ENCODE measurements around the gene MDM2. TPM values are rescaled to one million over a fixed set of nuclear protein-coding genes. Genes with fewer than 3 reads are reported as not detected.
"Not testable (repeated sequence)": the region's sequence is repeated elsewhere in the genome, so short reads cannot be mapped to it uniquely, and the experiment has no call there.

MDM2 gene
- total and polyA plus RNA-seq, 2 of the 8 experiments (the other 6 are each of a cell fraction or from before 2014, with no cell fraction given) = 15.1 to 115 TPM

DNA sequence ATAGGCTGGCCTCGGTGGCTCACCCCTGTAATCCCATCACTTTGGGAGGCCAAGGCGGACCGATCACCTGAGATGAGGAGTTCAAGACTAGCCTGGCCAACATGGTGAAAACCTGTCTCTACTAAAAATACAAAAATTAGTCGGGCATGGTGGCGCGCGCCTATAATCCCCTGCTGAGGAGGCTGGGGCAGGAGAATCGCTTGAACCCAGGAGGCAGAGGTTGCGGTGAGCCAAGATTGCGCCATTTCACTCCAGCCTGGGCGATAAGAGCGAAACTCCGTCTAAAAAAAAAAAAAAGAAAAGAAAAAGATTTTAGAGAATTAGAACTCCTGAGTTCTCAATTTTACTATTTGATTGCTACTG, 2.0 kb downstream of the MDM2 start:
- not testable (repeated sequence) for H2BK20ac ChIP-seq (ENCODE audit: low read length); H4K8ac ChIP-seq (ENCODE audit: extremely low read depth, insufficient read depth, low read length); H2AK5ac ChIP-seq (ENCODE audit: low read depth, low read length); H4K20me1 ChIP-seq (replicated peaks in 1 of 2; ENCODE audit: control insufficient read depth in 1 of 2, insufficient read depth in 2 of 2, low read length in 2 of 2); H3K23ac ChIP-seq (ENCODE audit: insufficient read length); H2BK15ac ChIP-seq (ENCODE audit: low read length); H3K14ac ChIP-seq (ENCODE audit: insufficient read length); FAIRE-seq; H3K27ac ChIP-seq (ENCODE audit: low read depth, low read length); H2BK120ac ChIP-seq (replicated peaks; ENCODE audit: low read depth, low read length); H4K91ac ChIP-seq (replicated peaks; ENCODE audit: insufficient read length, low read length); H2BK12ac ChIP-seq (ENCODE audit: low read depth, low read length); H3K56ac ChIP-seq (replicated peaks; ENCODE audit: insufficient read length, low read depth, low read length); H3K9ac ChIP-seq (replicated peaks in 1 of 4; ENCODE audit: extremely low read depth in 1 of 4, low read depth in 3 of 4, low read length in 3 of 4); H3K27me3 ChIP-seq (replicated peaks in 1 of 4; ENCODE audit: control insufficient read depth in 3 of 4, extremely low read depth in 1 of 4, insufficient read depth in 3 of 4, low read length in 3 of 4); H3K4me1 ChIP-seq (replicated peaks in 1 of 4; ENCODE audit: control insufficient read depth in 3 of 4, insufficient read depth in 4 of 4, low read length in 3 of 4); H3K79me1 ChIP-seq (ENCODE audit: low read depth, low read length); H3K4me2 ChIP-seq (ENCODE audit: insufficient read depth in 1 of 2, low read depth in 2 of 2, low read length in 2 of 2); DNase-seq (ENCODE audit: low read depth in 1 of 2, low spot score in 2 of 2); H2AFZ ChIP-seq (ENCODE audit: low read length); H2BK5ac ChIP-seq (ENCODE audit: low read depth, low read length); H3K23me2 ChIP-seq (ENCODE audit: low read depth, low read length); H3K9me3 ChIP-seq (ENCODE audit: insufficient read depth in 2 of 2, low read depth in 1 of 2, low read length in 1 of 2); H3K18ac ChIP-seq (ENCODE audit: extremely low read depth, low read length); H3K4ac ChIP-seq (replicated peaks; ENCODE audit: insufficient read length, low read depth, low read length); H4K5ac ChIP-seq (ENCODE audit: insufficient read length, low read depth, low read length)
- CTCF ChIA-PET (ENCODE audit: partially characterized antibody) = interaction anchor here (1.2 kb wide), 1 partner anchor 20 kb away, joined by 4 read pairs; no protein-coding TSS in a partner anchor
- POLR2A ChIA-PET (ENCODE audit: partially characterized antibody) = interaction anchor here (1.4 kb wide), 1 partner anchor 69 kb away, joined by 3 read pairs; no protein-coding TSS in a partner anchor
- H3K36me3 ChIP-seq (ENCODE audit: control insufficient read depth in 2 of 4, insufficient read depth in 4 of 4, low read length in 3 of 4) = peaks cover 4 to 49% (median 24%) of the 10 kb centered on the region in 4 experiments
- peak overlapping the region; percentile 92 to 97 (median 94); a peak in 7 of 8 replicates for H3K4me3 ChIP-seq (ENCODE audit: extremely low read depth in 1 of 4, insufficient read depth in 2 of 4, low read depth in 3 of 4, low read length in 4 of 4)
- H3K79me2 ChIP-seq (ENCODE audit: control insufficient read depth in 1 of 2, insufficient read depth in 2 of 2, low read length in 2 of 2) = peaks cover 4 to 62% of the 10 kb centered on the region in 2 experiments
- WGBS, 2 experiments (ENCODE audit: extremely low coverage in 1 of 2, insufficient coverage in 1 of 2, insufficient read length in 1 of 2, insufficient replicate concordance in 2 of 2, low coverage in 1 of 2, low lambda C conversion rate in 2 of 2, missing lambda C conversion rate in 1 of 2) = 94% methylated on average over 13 of the region's 13 CpGs; no CpG with 5 or more reads in 1 of the 2 experiments

DNA sequence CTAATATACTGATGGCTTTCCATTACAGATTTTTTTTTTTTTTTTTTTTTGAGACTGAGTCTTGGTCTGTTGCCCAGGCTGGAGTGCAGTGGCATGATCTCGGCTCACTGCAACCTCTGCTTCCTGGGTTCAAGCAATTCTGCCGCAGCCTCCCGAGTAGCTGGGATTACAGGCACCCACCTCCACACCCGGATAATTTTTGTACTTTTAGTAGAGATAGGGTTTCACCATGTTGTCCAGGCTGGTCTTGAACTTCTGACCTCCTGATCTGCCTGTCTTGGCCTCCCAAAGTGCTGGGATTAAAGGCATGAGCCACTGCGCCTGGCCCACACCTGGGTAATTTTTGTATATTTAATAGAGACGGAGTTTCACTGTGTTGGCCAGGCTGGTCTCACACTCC, 3.6 kb downstream of the MDM2 start:
- H2BK20ac ChIP-seq (ENCODE audit: low read length); H3K18ac ChIP-seq (ENCODE audit: extremely low read depth, low read length); H4K20me1 ChIP-seq (replicated peaks in 1 of 2; ENCODE audit: control insufficient read depth in 1 of 2, insufficient read depth in 2 of 2, low read length in 2 of 2); H3K79me1 ChIP-seq (ENCODE audit: low read depth, low read length); H3K56ac ChIP-seq (replicated peaks; ENCODE audit: insufficient read length, low read depth, low read length); H2BK12ac ChIP-seq (ENCODE audit: low read depth, low read length); H2BK120ac ChIP-seq (replicated peaks; ENCODE audit: low read depth, low read length); H2AFZ ChIP-seq (ENCODE audit: low read length); H3K9me3 ChIP-seq (ENCODE audit: insufficient read depth in 2 of 2, low read depth in 1 of 2, low read length in 1 of 2); H3K14ac ChIP-seq (ENCODE audit: insufficient read length); H3K4me2 ChIP-seq (ENCODE audit: insufficient read depth in 1 of 2, low read depth in 2 of 2, low read length in 2 of 2); H2BK5ac ChIP-seq (ENCODE audit: low read depth, low read length); DNase-seq (ENCODE audit: low read depth in 1 of 2, low spot score in 2 of 2); H3K23ac ChIP-seq (ENCODE audit: insufficient read length); H2AK5ac ChIP-seq (ENCODE audit: low read depth, low read length); H2BK15ac ChIP-seq (ENCODE audit: low read length); H3K4me1 ChIP-seq (replicated peaks in 1 of 4; ENCODE audit: control insufficient read depth in 3 of 4, insufficient read depth in 4 of 4, low read length in 3 of 4); H4K8ac ChIP-seq (ENCODE audit: extremely low read depth, insufficient read depth, low read length); H4K91ac ChIP-seq (replicated peaks; ENCODE audit: insufficient read length, low read length); H3K9ac ChIP-seq (replicated peaks in 1 of 4; ENCODE audit: extremely low read depth in 1 of 4, low read depth in 3 of 4, low read length in 3 of 4); H3K27ac ChIP-seq (ENCODE audit: low read depth, low read length); H3K23me2 ChIP-seq (ENCODE audit: low read depth, low read length); H3K27me3 ChIP-seq (replicated peaks in 1 of 4; ENCODE audit: control insufficient read depth in 3 of 4, extremely low read depth in 1 of 4, insufficient read depth in 3 of 4, low read length in 3 of 4); H3K4ac ChIP-seq (replicated peaks; ENCODE audit: insufficient read length, low read depth, low read length); FAIRE-seq; H4K5ac ChIP-seq (ENCODE audit: insufficient read length, low read depth, low read length): not testable (repeated sequence)
- H3K79me2 ChIP-seq (ENCODE audit: control insufficient read depth in 1 of 2, insufficient read depth in 2 of 2, low read length in 2 of 2) = peaks cover 4 to 75% of the 10 kb centered on the region in 2 experiments
- CTCF ChIA-PET (ENCODE audit: partially characterized antibody) = interaction anchor here (0.7 to 2.0 kb wide), 2 partner anchors 33 to 260 kb away, joined by 3 to 5 read pairs; no protein-coding TSS in a partner anchor
- WGBS, 2 experiments (ENCODE audit: extremely low coverage in 1 of 2, insufficient coverage in 1 of 2, insufficient read length in 1 of 2, insufficient replicate concordance in 2 of 2, low coverage in 1 of 2, low lambda C conversion rate in 2 of 2, missing lambda C conversion rate in 1 of 2) = 87% methylated on average over 6 of the region's 6 CpGs; no CpG with 5 or more reads in 1 of the 2 experiments
- peak overlapping the region in 1 of 4 experiments; percentile 28; a peak in 1 of 8 replicates for H3K4me3 ChIP-seq (ENCODE audit: extremely low read depth in 1 of 4, insufficient read depth in 2 of 4, low read depth in 3 of 4, low read length in 4 of 4)
- POLR2A ChIA-PET (ENCODE audit: partially characterized antibody) = interaction anchor here (0.7 to 3.1 kb wide), 7 partner anchors 11 to 1292 kb away, joined by 3 to 23 read pairs (median 6); partner anchors contain the start of gene SLC35E3
- H3K36me3 ChIP-seq (ENCODE audit: control insufficient read depth in 2 of 4, insufficient read depth in 4 of 4, low read length in 3 of 4) = peaks cover 4 to 65% (median 32%) of the 10 kb centered on the region in 4 experiments

Measured in H1 (cell line).